Panc1 (cell line): ENCODE data around the gene AGR3. TPM values are rescaled to one million over a fixed set of nuclear protein-coding genes. Genes with fewer than 3 reads are reported as not detected.

Source experiments
- ATAC-seq: fragments of 200-7000 bp; cut with Tn5 transposase; 2 replicates; pipeline ENCODE4 v1.9.1; 2020; ENCODE audit warnings: mild to moderate bottlenecking, moderate library complexity
- BruUV-seq: library from RNA; stranded (reverse); fragments of 400-500 nt; replicated peaks from 2 replicates; lab custom pipeline; 2021; lab: Mats Ljungman, UMichigan
- CTCF ChIA-PET: fragments of 300-600 bp; sonication (Branson Sonifier 250); formaldehyde crosslinking; loops from one replicate; lab custom pipeline; 2022; ENCODE audit warnings: antibody characterized with exemption; lab: Charles Lee
- POLR2A ChIA-PET: fragments of 300-600 bp; sonication (Branson Sonifier 250); formaldehyde crosslinking; loops from one replicate; lab custom pipeline; 2022; ENCODE audit warnings: antibody characterized with exemption; lab: Charles Lee
- DNase-seq: peaks from one replicate; pipeline ENCODE4 v3.0.0-alpha.2; 2010; ENCODE audit warnings: low read depth, low spot score
- H3K27ac ChIP-seq: 2 replicates; pipeline ENCODE4 v1.5.1; 2011; ENCODE audit warnings: mild to moderate bottlenecking, low read length, inconsistent platforms
- H3K27me3 ChIP-seq: fragments of 200-500 bp; sonication (Bioruptor generic); 2 replicates; pipeline ENCODE4 v1.6.0; 2014; ENCODE audit warnings: low read length, inconsistent platforms; ENCODE audit not compliant: control insufficient read depth, insufficient read depth
- H3K36me3 ChIP-seq: fragments of 200-500 bp; sonication (Bioruptor generic); 2 replicates; pipeline ENCODE4 v1.5.1; 2014; ENCODE audit warnings: inconsistent platforms, mild to moderate bottlenecking, low read length, moderate library complexity; ENCODE audit not compliant: control insufficient read depth, insufficient read depth
- H3K4me1 ChIP-seq: 2 replicates; pipeline ENCODE4 v1.5.1; 2011; ENCODE audit warnings: inconsistent platforms, mild to moderate bottlenecking, low read length, moderate library complexity; ENCODE audit not compliant: control insufficient read depth, insufficient read depth
- H3K4me3 ChIP-seq, 2 experiments: 2 replicates each; pipeline ENCODE4 v1.5.1; 2011 to 2012; ENCODE audit warnings: low read depth in 2 of 2, low read length in 2 of 2, mild to moderate bottlenecking in 2 of 2, inconsistent platforms in 1 of 2, moderate library complexity in 1 of 2
- H3K9me3 ChIP-seq: fragments of 200-500 bp; sonication (Bioruptor generic); 2 replicates; pipeline ENCODE4 v1.5.1; 2014; ENCODE audit warnings: low read depth, mild to moderate bottlenecking, inconsistent platforms, low read length, moderate library complexity; ENCODE audit not compliant: control insufficient read depth, insufficient read depth
- POLR2AphosphoS5 ChIP-seq: IDR thresholded peaks from 2 replicates; pipeline ENCODE4 v1.6.1; 2012; ENCODE audit warnings: mild to moderate bottlenecking, low read depth, low read length, moderate library complexity
- SIN3A ChIP-seq: IDR thresholded peaks from 2 replicates; pipeline ENCODE4 v1.6.1; 2012; ENCODE audit warnings: low read depth, mild to moderate bottlenecking, low read length, moderate library complexity, borderline replicate concordance; ENCODE audit not compliant: insufficient read depth
- TCF7L2 ChIP-seq: IDR thresholded peaks from 2 replicates; pipeline ENCODE4 v1.6.1; 2011; ENCODE audit warnings: mild to moderate bottlenecking, low read depth, low read length, inconsistent platforms
- in situ Hi-C: cut with HindIII; loops from 2 replicates; pipeline ENCODE4 v1.10.0; 2016; ENCODE audit warnings: low sequenced_read_pairs, low pct_unique_long_range_greater_than_20kb
- intact Hi-C: fragments of 100-400 bp; cut with micrococcal nuclease; formaldehyde crosslinking; loops from one replicate; pipeline ENCODE4 v1.10.0; 2022; ENCODE audit not compliant: unreplicated experiment
- total RNA-seq: library from RNA; stranded (reverse); gene quantifications from one replicate; pipeline ENCODE4 v1.2.1, GENCODE V29; 2021; ENCODE audit not compliant: unreplicated experiment
- TF ChIP-seq, protein P1 (sequence below): fragments of 450-650 bp; IDR thresholded peaks from 2 replicates; pipeline ENCODE4 v1.5.1; 2017; ENCODE audit warnings: mild to moderate bottlenecking
- TF ChIP-seq, protein P2 (sequence below), 2 experiments: IDR thresholded peaks; 2 replicates each; pipeline ENCODE4 v1.6.1; 2011 to 2012; ENCODE audit warnings: low read depth in 2 of 2, control low read depth in 1 of 2, low read length in 1 of 2, mild to moderate bottlenecking in 1 of 2, moderate library complexity in 1 of 2; ENCODE audit not compliant: insufficient read depth in 1 of 2

AGR3 gene
- total RNA-seq, 1 experiment from 2014 or later = not detected

DNA sequence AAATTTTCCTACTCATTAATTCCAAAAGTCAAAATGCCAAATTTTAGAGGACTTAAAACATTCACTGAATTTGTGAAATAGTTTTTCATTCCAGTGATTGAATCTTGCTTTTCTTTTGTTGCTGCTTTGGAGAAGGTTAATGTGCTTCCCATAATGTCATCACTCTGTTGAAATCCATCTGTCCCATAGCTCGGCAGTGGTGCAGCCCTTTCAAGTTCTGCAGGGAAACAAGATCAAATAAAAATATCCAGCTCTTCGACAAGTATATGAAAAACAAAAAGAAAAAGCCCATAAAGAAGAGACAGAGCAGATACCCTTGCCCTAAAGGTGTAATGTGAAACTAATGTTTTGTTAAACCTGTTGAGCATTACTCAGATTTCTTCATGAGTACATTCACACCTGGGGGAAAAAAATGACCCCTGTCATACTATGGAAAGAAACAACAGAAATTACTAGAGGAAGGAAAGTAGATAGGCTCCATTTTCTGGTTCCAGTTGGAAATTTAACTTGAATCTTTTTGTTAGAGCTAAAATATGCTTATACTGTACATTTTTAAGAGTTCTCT lies 35.1 kb downstream of the AGR3 start:
- no peaks in the 10 kb centered on the region for H3K9me3 ChIP-seq
- BruUV-seq = no TSS peak
- H3K27ac ChIP-seq = peak overlapping the region; percentile 95
- H3K4me3 ChIP-seq = peak overlapping the region; percentile 6 to 40; a peak in 2 of 4 replicates
- intact Hi-C loops = loop anchor here (2.0 kb wide), 1 partner anchor 42 kb away; the partner anchor contains the start of gene AGR2
- peaks cover 24% of the 10 kb centered on the region for H3K4me1 ChIP-seq
- in situ Hi-C loops = no loop called here
- ATAC-seq (no peak), DNase-seq (no peak)
- POLR2A ChIA-PET = interaction anchor here (0.6 kb wide), 1 partner anchor 30 kb away, joined by 3 read pairs; no protein-coding TSS in a partner anchor
- H3K36me3 ChIP-seq = no peaks in the 10 kb centered on the region
- CTCF ChIA-PET = interaction anchor here (1.1 kb wide), 1 partner anchor 45 kb away, joined by 3 read pairs; no protein-coding TSS in a partner anchor
- TF ChIP-seq, protein P1, sequence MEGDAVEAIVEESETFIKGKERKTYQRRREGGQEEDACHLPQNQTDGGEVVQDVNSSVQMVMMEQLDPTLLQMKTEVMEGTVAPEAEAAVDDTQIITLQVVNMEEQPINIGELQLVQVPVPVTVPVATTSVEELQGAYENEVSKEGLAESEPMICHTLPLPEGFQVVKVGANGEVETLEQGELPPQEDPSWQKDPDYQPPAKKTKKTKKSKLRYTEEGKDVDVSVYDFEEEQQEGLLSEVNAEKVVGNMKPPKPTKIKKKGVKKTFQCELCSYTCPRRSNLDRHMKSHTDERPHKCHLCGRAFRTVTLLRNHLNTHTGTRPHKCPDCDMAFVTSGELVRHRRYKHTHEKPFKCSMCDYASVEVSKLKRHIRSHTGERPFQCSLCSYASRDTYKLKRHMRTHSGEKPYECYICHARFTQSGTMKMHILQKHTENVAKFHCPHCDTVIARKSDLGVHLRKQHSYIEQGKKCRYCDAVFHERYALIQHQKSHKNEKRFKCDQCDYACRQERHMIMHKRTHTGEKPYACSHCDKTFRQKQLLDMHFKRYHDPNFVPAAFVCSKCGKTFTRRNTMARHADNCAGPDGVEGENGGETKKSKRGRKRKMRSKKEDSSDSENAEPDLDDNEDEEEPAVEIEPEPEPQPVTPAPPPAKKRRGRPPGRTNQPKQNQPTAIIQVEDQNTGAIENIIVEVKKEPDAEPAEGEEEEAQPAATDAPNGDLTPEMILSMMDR = no peak
- TF ChIP-seq POLR2AphosphoS5 = no peak
- TF ChIP-seq, protein P2, sequence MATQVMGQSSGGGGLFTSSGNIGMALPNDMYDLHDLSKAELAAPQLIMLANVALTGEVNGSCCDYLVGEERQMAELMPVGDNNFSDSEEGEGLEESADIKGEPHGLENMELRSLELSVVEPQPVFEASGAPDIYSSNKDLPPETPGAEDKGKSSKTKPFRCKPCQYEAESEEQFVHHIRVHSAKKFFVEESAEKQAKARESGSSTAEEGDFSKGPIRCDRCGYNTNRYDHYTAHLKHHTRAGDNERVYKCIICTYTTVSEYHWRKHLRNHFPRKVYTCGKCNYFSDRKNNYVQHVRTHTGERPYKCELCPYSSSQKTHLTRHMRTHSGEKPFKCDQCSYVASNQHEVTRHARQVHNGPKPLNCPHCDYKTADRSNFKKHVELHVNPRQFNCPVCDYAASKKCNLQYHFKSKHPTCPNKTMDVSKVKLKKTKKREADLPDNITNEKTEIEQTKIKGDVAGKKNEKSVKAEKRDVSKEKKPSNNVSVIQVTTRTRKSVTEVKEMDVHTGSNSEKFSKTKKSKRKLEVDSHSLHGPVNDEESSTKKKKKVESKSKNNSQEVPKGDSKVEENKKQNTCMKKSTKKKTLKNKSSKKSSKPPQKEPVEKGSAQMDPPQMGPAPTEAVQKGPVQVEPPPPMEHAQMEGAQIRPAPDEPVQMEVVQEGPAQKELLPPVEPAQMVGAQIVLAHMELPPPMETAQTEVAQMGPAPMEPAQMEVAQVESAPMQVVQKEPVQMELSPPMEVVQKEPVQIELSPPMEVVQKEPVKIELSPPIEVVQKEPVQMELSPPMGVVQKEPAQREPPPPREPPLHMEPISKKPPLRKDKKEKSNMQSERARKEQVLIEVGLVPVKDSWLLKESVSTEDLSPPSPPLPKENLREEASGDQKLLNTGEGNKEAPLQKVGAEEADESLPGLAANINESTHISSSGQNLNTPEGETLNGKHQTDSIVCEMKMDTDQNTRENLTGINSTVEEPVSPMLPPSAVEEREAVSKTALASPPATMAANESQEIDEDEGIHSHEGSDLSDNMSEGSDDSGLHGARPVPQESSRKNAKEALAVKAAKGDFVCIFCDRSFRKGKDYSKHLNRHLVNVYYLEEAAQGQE (IDR thresholded peaks at IDR 0.05; ENCODE audit: insufficient read depth in 1 of 2, low read depth in 2 of 2, low read length in 1 of 2) = no peak
- TF ChIP-seq SIN3A = no peak
- no peak for TF ChIP-seq TCF7L2
- no peaks in the 10 kb centered on the region for H3K27me3 ChIP-seq

DNA sequence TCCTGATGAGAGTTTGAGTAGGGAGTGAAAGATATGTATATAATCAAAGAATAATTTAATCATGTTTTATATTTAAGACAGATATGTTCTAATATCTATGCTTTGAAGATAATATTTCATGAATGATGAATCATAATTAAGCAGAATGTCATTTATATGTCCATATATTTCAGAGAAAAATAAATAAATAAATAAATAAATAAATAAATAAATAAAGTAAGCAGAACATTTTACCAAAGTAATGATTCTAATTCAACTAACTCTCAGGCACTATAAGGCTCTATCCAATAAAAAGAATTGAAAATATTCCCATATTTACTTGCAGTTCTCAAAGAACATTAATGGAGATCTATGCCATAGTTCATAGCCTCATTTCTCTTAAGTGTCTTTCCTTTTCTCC lies 36.0 kb downstream of the AGR3 start:
- TF ChIP-seq, protein P1 = no peak
- no peak for TF ChIP-seq TCF7L2
- TF ChIP-seq SIN3A = no peak
- TF ChIP-seq, protein P2 (IDR thresholded peaks at IDR 0.05; ENCODE audit: insufficient read depth in 1 of 2, low read depth in 2 of 2, low read length in 1 of 2) = no peak
- TF ChIP-seq POLR2AphosphoS5 = no peak
- Histone ChIP-seq H3K9me3 (no peaks in the 10 kb centered on the region), H3K27ac (peak overlapping the region; percentile 95), H3K4me3 (no peak overlapping the region), H3K36me3 (no peaks in the 10 kb centered on the region), H3K27me3 (no peaks in the 10 kb centered on the region), H3K4me1 (peaks cover 24% of the 10 kb centered on the region)
- CTCF ChIA-PET = no interaction called here
- no TSS peak for BruUV-seq
- in situ Hi-C loops = no loop called here
- ATAC-seq (no peak), DNase-seq (no peak)
- intact Hi-C loops = loop anchor here (2.0 kb wide), 1 partner anchor 41 kb away; the partner anchor contains the start of gene AGR2
- POLR2A ChIA-PET = no interaction called here
